Mesodermal cell (in vitro differentiated cells): Measurements from ENCODE around the gene CSTF1.

Experiments used
- H3K27ac ChIP-seq: 2 replicates; pipeline ENCODE4 v1.7.0; 2013; ENCODE audit warnings: mild to moderate bottlenecking, low read depth, low read length, moderate library complexity; ENCODE audit not compliant: severe bottlenecking
- H3K36me3 ChIP-seq: 2 replicates; pipeline ENCODE4 v1.7.1; 2013; ENCODE audit warnings: mild to moderate bottlenecking, low read length, moderate library complexity; ENCODE audit not compliant: control insufficient read depth, insufficient read depth
- H3K4me1 ChIP-seq: one replicate; pipeline ENCODE4 v1.7.1; 2013; ENCODE audit warnings: mild to moderate bottlenecking, low read length; ENCODE audit not compliant: insufficient read depth, control insufficient read depth, poor library complexity, severe bottlenecking
- H3K4me3 ChIP-seq: 2 replicates; pipeline ENCODE4 v1.7.0; 2013; ENCODE audit warnings: low read length, control low read depth, mild to moderate bottlenecking; ENCODE audit not compliant: insufficient read depth, poor library complexity, severe bottlenecking; ENCODE audit errors: extremely low read depth
- H3K9me3 ChIP-seq: 2 replicates; pipeline ENCODE4 v1.7.1; 2013; ENCODE audit warnings: mild to moderate bottlenecking, low read length, moderate library complexity; ENCODE audit not compliant: control insufficient read depth
- WGBS, 2 experiments: methylation state at CpG; one replicate each; pipeline ENCODE4 v1.1.5; 2013; ENCODE audit warnings: missing lambda C conversion rate in 2 of 2; ENCODE audit not compliant: insufficient coverage in 2 of 2; 5-methylcytosine and 5-hydroxymethylcytosine counted together

Gene CSTF1

DNA sequence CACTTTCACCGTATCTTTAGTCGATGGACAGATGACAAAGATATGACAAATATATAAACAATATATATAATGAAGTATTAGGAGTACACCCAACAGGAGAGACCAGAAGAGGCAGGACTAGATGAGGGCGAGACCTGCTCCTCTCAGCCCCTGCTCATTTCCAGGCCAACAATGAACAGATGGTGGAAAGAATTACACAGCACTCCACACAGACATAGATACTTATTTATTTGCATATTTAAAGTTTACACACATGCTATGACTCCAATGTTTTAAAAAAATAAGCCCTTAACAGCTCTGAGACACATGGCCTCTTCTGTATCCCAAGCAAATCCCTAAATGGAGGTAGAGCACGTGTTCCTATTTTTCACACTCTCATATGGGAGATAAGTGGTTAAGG is 23.3 kb upstream of the CSTF1 start:
- Histone ChIP-seq H3K27ac (no peak overlapping the region), H3K4me1 (no peaks in the 10 kb centered on the region), H3K9me3 (no peaks in the 10 kb centered on the region), H3K4me3 (no peak overlapping the region), H3K36me3 (peaks cover 88% of the 10 kb centered on the region)
- WGBS, 2 experiments, result 100% methylated on average over 1 of the region's 4 CpGs; no CpG with 5 or more reads in 1 of the 2 experiments

DNA sequence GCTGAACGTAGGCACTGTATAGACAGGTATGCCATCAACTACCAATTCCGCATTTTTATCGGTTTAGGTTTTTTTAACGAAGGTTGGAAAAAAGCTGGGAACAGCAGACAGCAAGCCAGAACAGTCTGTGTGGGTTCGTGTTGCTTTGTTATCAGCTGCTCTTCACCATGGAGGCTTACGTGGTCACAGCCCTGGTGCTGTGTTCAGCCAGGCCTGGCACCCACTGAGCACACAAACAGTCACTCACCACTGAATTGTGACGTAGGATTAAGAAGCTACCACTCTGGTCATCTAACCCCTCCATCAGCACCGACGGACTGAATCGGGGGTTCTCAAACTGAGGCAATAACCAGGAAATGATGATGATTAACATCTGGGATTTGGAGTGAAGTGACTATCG is 20.5 kb upstream of the CSTF1 start:
- Histone ChIP-seq H3K9me3 (no peaks in the 10 kb centered on the region), H3K27ac (no peak overlapping the region), H3K36me3 (peaks cover 91% of the 10 kb centered on the region), H3K4me1 (peaks cover 1% of the 10 kb centered on the region), H3K4me3 (no peak overlapping the region)
- 96 to 99% methylated on average over 6 to 9 of the region's 11 CpGs for WGBS, 2 experiments

DNA sequence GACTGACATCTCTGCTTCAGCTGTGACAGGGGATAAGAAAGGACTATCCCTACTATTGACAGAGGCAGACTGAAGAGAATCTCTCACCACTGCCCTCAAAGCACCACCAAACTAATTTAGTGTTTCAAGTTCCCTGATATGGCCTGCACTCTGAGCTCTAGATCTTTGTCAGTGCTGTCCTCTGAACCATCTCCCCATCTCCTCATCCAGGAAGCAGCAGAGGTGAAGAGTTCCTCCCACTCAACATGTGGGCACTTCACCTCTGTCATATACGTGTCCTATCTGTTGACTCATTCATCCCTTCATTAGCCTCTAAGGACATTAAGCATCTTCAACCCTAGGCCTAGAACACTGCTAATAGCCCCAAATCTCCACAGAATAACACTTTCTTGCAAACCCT is 19.6 kb upstream of the CSTF1 start:
- peaks cover 2% of the 10 kb centered on the region for H3K4me1 ChIP-seq
- no peak overlapping the region for H3K27ac ChIP-seq
- H3K9me3 ChIP-seq, result no peaks in the 10 kb centered on the region
- peaks cover 92% of the 10 kb centered on the region for H3K36me3 ChIP-seq
- H3K4me3 ChIP-seq, result no peak overlapping the region
- WGBS, 2 experiments, result 90 to 100% methylated on average over 1 of the region's 1 CpG

DNA sequence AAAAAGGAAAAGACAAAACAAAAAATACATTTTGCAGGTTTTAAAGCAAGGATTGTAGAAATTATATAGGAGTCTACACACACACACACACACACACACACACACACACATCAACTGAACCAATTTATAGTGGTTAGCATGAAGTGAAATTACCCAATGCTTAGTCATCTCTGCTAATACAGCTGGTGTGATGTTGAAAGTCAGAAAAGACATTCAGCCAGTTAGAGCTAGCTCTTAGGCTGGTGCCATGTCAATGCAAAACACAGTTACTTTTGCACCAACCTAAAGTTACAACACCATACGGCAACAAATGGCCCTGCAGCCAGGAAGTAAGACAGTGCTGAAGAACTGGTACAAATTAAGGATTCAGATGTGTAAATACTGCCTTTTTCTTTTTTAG is 18.5 kb upstream of the CSTF1 start:
- Histone ChIP-seq H3K4me1 (peaks cover 2% of the 10 kb centered on the region), H3K9me3 (no peaks in the 10 kb centered on the region), H3K27ac (no peak overlapping the region), H3K36me3 (peaks cover 96% of the 10 kb centered on the region), H3K4me3 (no peak overlapping the region)
- WGBS, 2 experiments, result 100% methylated on average over 1 of the region's 1 CpG; no CpG with 5 or more reads in 1 of the 2 experiments

DNA sequence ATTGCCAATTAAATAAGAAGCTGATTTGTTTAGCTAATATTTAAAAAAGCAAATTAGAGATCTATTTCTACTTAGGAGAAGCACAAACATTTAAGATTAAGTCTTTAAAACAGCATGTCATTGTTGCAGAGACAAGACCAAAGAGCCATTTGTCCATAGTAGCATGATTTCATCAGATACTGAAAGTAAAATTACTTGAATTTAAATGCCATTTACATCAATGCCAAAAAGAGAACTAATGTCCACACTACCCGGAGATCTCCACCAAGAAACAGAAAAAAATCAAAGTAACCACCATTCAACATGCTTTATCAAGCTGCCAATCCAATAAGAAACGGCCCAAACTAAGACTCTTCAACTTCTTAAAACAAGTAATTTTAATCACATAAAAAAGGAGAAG is 16.1 kb upstream of the CSTF1 start:
- Histone ChIP-seq H3K9me3 (no peaks in the 10 kb centered on the region), H3K36me3 (peaks cover 90% of the 10 kb centered on the region), H3K4me1 (peaks cover 2% of the 10 kb centered on the region), H3K27ac (no peak overlapping the region), H3K4me3 (no peak overlapping the region)
- WGBS, 2 experiments, result 83% methylated on average over 2 of the region's 2 CpGs; no CpG with 5 or more reads in 1 of the 2 experiments

DNA sequence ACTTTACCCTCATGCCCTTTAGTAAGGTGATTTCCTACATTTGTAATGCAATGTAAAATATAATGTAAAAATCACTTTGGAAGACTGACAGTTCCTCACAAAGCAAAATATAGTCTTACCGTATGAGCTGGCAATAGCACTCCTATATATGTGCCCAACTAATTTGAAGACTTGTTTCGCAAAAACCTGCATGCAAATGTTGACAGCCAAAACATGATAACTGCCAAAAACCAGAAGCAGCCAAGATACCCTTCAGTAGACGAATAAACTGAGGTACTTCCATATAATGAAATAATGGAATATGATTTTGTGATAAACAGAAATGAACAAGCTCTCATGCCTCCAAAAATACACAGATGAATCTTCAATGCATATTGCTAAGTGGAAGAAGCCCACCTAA is 14.1 kb upstream of the CSTF1 start:
- 80 to 100% methylated on average over 1 to 2 of the region's 3 CpGs for WGBS, 2 experiments
- H3K4me1 ChIP-seq, result peaks cover 2% of the 10 kb centered on the region
- H3K36me3 ChIP-seq, result peaks cover 89% of the 10 kb centered on the region
- H3K27ac ChIP-seq, result no peak overlapping the region
- no peaks in the 10 kb centered on the region for H3K9me3 ChIP-seq
- H3K4me3 ChIP-seq, result no peak overlapping the region

DNA sequence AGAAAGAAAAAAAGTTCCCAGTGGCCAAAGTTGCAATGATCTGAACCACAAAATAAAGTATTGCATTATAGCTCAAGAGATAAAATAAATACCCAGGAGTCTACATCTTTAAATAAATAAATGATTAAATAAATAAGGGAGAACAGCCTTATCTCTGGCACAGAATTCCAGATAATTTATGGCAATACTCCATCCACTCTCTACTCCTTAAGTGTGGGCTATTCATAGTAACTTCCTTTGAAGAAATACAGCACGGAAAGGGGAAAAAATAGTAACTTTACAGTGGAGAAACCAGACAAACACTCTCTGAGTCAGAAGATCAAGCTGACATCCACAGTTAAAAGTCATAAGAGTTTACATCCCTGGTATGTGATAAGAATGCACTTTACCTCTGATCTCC is 12.1 kb upstream of the CSTF1 start:
- H3K4me3 ChIP-seq, result no peak overlapping the region
- H3K9me3 ChIP-seq, result no peaks in the 10 kb centered on the region
- H3K4me1 ChIP-seq, result peaks cover 2% of the 10 kb centered on the region
- peaks cover 84% of the 10 kb centered on the region for H3K36me3 ChIP-seq
- H3K27ac ChIP-seq, result no peak overlapping the region
- no CpG with 5 or more reads among the region's 1 CpG for WGBS, 2 experiments

DNA sequence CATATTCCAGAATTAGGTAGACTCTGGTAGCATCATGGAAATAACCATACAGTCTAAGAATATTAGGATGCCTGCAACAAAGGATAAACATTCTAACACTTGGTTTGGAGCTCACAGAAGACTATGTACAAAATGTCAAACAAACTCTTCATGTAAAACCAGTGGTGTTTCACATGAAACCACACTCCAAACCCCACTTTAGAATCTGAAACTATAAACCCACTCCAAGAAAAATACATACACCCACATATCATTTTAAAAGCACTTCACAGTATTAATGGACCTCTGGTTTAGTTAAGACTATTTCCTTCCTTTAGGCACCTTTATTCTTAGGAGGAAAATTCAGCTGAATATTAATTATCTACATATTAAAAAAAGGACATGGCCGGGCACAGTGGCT is 10.9 kb upstream of the CSTF1 start:
- H3K4me3 ChIP-seq, result no peak overlapping the region
- H3K4me1 ChIP-seq, result peaks cover 2% of the 10 kb centered on the region
- no peak overlapping the region for H3K27ac ChIP-seq
- WGBS, 2 experiments, result 80% methylated on average over 1 of the region's 1 CpG; no CpG with 5 or more reads in 1 of the 2 experiments
- no peaks in the 10 kb centered on the region for H3K9me3 ChIP-seq
- peaks cover 84% of the 10 kb centered on the region for H3K36me3 ChIP-seq

DNA sequence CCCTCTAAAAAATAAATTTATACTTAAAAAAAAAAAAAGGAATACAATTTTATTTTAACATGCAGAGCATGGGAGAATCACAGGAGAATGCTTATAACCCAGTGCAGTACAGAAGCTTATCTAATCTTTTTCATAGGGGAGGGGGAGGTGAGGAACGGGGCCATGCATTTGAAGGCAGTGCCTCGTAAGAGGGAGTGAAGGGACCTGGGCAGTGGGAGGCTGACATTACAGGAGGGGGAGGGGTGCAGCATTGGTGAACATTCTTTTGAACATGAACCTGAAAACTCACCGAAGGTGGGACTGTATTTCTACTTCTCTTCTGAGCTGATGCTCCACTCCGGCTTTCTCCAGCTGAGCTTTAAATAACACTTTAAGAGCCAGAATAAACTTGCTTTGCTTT is 9.7 kb upstream of the CSTF1 start:
- H3K27ac ChIP-seq, result no peak overlapping the region
- no peaks in the 10 kb centered on the region for H3K4me1 ChIP-seq
- WGBS, 2 experiments, result 89 to 97% methylated on average over 4 of the region's 4 CpGs
- peaks cover 78% of the 10 kb centered on the region for H3K36me3 ChIP-seq
- H3K9me3 ChIP-seq, result no peaks in the 10 kb centered on the region
- no peak overlapping the region for H3K4me3 ChIP-seq

DNA sequence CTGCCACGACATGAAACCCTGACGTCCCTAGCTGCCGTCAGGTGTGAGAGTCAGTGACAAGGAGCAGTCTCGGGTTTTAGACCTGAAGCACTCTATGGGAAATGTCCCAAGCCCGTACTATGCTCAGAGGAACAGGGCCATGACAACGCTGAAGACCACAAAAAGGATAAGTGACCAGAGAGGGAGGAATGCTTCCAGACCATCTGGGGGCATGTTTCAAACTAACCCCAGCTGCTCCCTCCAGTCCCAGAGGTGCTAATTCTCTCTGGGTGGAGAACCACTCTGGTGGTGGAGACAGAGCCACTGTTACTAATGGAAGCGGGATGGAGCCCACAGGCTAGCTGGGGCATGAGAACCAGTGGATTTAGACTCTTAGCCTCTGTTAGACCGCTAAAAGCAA is 9.1 kb upstream of the CSTF1 start:
- H3K9me3 ChIP-seq, result no peaks in the 10 kb centered on the region
- no peak overlapping the region for H3K27ac ChIP-seq
- H3K4me1 ChIP-seq, result no peaks in the 10 kb centered on the region
- WGBS, 2 experiments, result 88 to 95% methylated on average over 7 to 8 of the region's 8 CpGs
- no peak overlapping the region for H3K4me3 ChIP-seq
- H3K36me3 ChIP-seq, result peaks cover 78% of the 10 kb centered on the region

DNA sequence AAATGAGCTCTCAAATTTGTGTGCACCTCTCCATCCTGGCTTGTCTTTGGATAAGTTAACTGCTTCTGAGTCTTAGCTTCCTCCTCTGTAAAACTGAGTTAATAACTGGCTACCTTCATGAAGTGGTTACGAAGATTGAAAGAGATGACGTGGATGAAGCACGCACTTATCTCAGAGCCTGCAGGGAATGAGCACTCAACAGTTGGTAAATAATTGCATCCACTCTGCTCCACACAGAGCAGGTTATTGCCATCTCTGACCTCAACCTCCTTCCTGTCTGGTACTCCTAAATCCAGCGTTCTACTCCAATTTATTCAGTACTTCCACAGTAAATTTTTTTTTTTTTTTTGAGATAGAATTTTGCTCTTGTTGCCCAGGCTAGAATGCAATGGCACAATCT is 7.3 kb upstream of the CSTF1 start:
- Histone ChIP-seq H3K4me3 (no peak overlapping the region), H3K9me3 (no peaks in the 10 kb centered on the region), H3K36me3 (peaks cover 80% of the 10 kb centered on the region), H3K4me1 (peaks cover 2% of the 10 kb centered on the region), H3K27ac (no peak overlapping the region)
- WGBS, 2 experiments, result 96 to 100% methylated on average over 3 of the region's 4 CpGs
